Nasal cavity respiratory epithelium epithelial cell of viscerocranial mucosa (primary cell): ENCODE results near the gene SLC22A5. TPM values are rescaled to one million over a fixed set of nuclear protein-coding genes. Genes with fewer than 3 reads are reported as not detected.

Source experiments
- total RNA-seq: library from RNA; depleted of rRNA; stranded (reverse); fragments of >200 nt; gene quantifications from 2 replicates; pipeline ENCODE4 v1.2.3, GENCODE V29; 2014

Gene SLC22A5
- 10.3 and 17.9 TPM in 2 replicates for total RNA-seq

DNA sequence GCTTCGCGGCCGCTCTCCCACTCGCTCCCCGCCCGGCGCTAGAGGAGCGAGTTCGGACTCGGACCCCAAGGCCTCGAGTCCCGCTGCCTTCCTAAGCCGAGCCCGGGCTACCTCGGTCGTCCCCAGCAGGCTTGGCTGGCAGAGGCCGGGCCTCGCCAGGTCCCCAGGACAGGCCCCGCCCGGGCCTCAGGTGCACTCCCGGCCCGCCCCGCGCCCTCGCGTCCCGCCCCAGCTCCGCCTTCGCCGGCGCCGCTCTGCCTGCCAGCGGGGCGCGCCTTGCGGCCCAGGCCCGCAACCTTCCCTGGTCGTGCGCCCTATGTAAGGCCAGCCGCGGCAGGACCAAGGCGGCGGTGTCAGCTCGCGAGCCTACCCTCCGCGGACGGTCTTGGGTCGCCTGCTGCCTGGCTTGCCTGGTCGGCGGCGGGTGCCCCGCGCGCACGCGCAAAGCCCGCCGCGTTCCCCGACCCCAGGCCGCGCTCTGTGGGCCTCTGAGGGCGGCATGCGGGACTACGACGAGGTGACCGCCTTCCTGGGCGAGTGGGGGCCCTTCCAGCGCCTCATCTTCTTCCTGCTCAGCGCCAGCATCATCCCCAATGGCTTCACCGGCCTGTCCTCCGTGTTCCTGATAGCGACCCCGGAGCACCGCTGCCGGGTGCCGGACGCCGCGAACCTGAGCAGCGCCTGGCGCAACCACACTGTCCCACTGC is at the start of gene SLC22A5:
SLC22A5 (plus strand) TSS at position 237 of the 707 bp plus-strand sequence; CDS start at position 500, 263 bp downstream.

Other genes with a start within 250 kb of the SLC22A5 start
- 119 and 355 TPM in 2 replicates for gene P4HA2, start 141.9 kb upstream of the SLC22A5 start, total RNA-seq
- gene PDLIM4, start 112.0 kb upstream of the SLC22A5 start, total RNA-seq, result 10.9 and 39.3 TPM in 2 replicates
- gene SLC22A4, start 75.3 kb upstream of the SLC22A5 start, total RNA-seq, result 0.68 and 0.71 TPM in 2 replicates
- gene IRF1, start 121.1 kb downstream of the SLC22A5 start, total RNA-seq, result 5.1 and 23.5 TPM in 2 replicates
- gene IL5, start 173.8 kb downstream of the SLC22A5 start, total RNA-seq, result not detected in 2 replicates
- 39.3 and 86.1 TPM in 2 replicates for gene RAD50, start 187.3 kb downstream of the SLC22A5 start, total RNA-seq